Stimulated activated naive CD8-positive, alpha-beta T cell treated with anti-CD3 and anti-CD28 coated beads, Interleukin-15, amount 100 ng/mL, for 72 hours (primary cell): ENCODE measurements around the gene ABHD1.

Experiments used
- ATAC-seq: fragments of 150-1000 bp; cut with Tn5 transposase; 2 replicates; pipeline ENCODE4 v1.10.0; 2021; ENCODE audit warnings: mild to moderate bottlenecking, moderate library complexity
- DNase-seq, 2 donors: peaks; one replicate each; pipeline ENCODE4 v3.0.0; 2021 to 2022
- H3K27ac Mint-ChIP-seq, 2 donors: one replicate each; pipeline ENCODE4 v1.8.0; 2022; ENCODE audit warnings: mild to moderate bottlenecking in 2 of 2, mixed read lengths in 2 of 2, moderate library complexity in 2 of 2
- H3K27me3 Mint-ChIP-seq: one replicate; pipeline ENCODE4 v1.8.0; 2022; ENCODE audit warnings: mixed read lengths
- H3K4me1 Mint-ChIP-seq: one replicate; pipeline ENCODE4 v1.8.0; 2022; ENCODE audit warnings: mild to moderate bottlenecking, mixed read lengths
- H3K4me3 Mint-ChIP-seq, 2 donors: one replicate each; pipeline ENCODE4 v1.8.0; 2022; ENCODE audit warnings: mild to moderate bottlenecking in 2 of 2, mixed read lengths in 2 of 2, moderate library complexity in 1 of 2
- H3K9me3 Mint-ChIP-seq, 2 donors: one replicate each; pipeline ENCODE4 v1.8.0; 2022; ENCODE audit warnings: mixed read lengths in 2 of 2

Gene ABHD1

DNA sequence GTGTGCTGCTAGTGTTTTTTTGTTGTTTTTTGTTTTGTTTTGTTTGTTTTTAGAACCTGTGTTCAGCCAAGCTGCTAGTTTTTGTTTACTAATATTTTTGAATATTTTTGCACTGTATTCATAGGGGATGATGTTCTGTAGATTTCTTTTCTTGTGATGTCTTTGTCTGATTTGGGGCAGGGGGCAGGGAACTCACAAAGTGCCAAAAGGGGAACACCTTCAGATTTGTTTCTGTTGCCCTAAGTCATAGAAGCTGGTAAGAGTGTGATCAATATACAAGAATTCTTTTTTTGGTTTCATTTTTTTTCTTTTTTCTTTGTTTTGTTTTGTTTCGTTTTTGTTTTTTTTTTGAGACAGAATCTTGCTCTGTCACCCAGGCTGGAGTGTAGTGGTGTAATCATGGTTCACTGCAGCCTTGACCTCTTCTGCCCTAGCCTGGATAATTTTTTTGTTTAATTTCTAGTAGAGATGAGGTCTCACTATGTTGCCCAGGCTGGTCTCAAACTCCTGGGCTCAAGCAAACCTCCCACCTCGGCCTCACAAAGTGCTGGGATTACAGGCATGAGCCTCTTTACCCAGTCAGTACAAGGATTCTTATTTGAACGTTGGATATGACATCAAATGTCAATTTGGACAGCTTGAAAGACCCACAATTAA is 55.9 kb downstream of the ABHD1 start:
- H3K4me3 Mint-ChIP-seq, result no peak overlapping the region
- ATAC-seq (no peak), DNase-seq (no peak)
- H3K4me1 Mint-ChIP-seq, result no peaks in the 10 kb centered on the region
- no peaks in the 10 kb centered on the region for H3K9me3 Mint-ChIP-seq
- no peak overlapping the region for H3K27ac Mint-ChIP-seq
- H3K27me3 Mint-ChIP-seq, result peaks cover 34% of the 10 kb centered on the region
